Fibroblast of lung (primary cell): ENCODE measurements around the gene NR2C1.

Source experiments
- CTCF ChIP-seq, 2 donors: IDR thresholded peaks in 1 of 2; conservative IDR thresholded peaks in 1 of 2; 1 replicate in 1 of 2; 2 replicates in 1 of 2; pipeline ENCODE4 v1.5.1; 2011 to 2012; ENCODE audit warnings: low read length in 2 of 2, control low read depth in 1 of 2, inconsistent platforms in 1 of 2, low read depth in 1 of 2, mild to moderate bottlenecking in 1 of 2
- EZH2 ChIP-seq: IDR thresholded peaks from 2 replicates; pipeline ENCODE4 v1.5.1; 2012; ENCODE audit warnings: low read length, control low read depth, mild to moderate bottlenecking; ENCODE audit errors: missing control alignments

DNA sequence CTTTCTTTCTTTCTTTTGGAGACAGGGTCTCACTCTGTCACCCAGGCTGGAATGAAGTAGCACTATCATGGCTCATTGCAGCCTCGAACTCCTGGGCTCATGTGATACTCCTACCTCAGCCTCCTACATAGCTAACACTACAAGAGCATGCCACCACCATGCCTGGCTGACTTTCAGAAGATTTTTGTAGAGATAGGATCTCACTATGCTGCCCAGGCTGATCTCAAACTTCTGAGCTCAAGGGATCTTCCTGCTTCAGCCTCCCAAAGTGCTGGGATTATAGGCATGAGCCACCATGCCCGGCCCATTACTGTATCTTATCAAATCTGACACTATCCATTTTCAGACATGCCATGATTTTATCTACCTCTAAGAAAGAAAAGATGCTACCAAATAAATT lies 101.5 kb downstream of the NR2C1 start:
- TF ChIP-seq CTCF (conservative IDR thresholded peaks at IDR 0.05 in 1 of 2, IDR thresholded peaks at IDR 0.05 in 1 of 2; ENCODE audit: low read depth in 1 of 2, low read length in 2 of 2) (no peak), EZH2 (no peak)
